GM21528 (cell line): ENCODE results near the gene TRIM52.
"Not testable (repeated sequence)": the region's sequence is repeated elsewhere in the genome, so short reads cannot be mapped to it uniquely, and the experiment has no call there.

Source experiments
- ATAC-seq: cut with Tn5 transposase; IDR thresholded peaks from one replicate; pipeline ENCODE4 v1.9.1; 2021; ENCODE audit warnings: mild to moderate bottlenecking, moderate library complexity; ENCODE audit not compliant: unreplicated experiment, low FRiP score

TRIM52 gene

GRCh38 chr5:181260720-181261319 lies at the start of gene TRIM52:
TSS of gene TRIM52 (minus strand) at chr5:181261143. CDS start at chr5:181260813, 330 bp downstream.
- peak; percentile 80 for ATAC-seq

GRCh38 chr5:181287331-181287730 lies 26.4 kb upstream of the TRIM52 start:
- ATAC-seq: not testable (repeated sequence)

GRCh38 chr5:181285962-181286705 lies 25.2 kb upstream of the TRIM52 start:
- not testable (repeated sequence) for ATAC-seq

GRCh38 chr5:181283841-181284755 lies 23.2 kb upstream of the TRIM52 start:
- ATAC-seq: not testable (repeated sequence)

- no peak for ATAC-seq
These were observed 22.4 kb upstream of the TRIM52 start for GRCh38 chr5:181283347-181283746.

- no peak for ATAC-seq
These were observed 21.9 kb upstream of the TRIM52 start for GRCh38 chr5:181282874-181283273.

- ATAC-seq: not testable (repeated sequence)
These were observed 21.5 kb upstream of the TRIM52 start for GRCh38 chr5:181282415-181282814.

GRCh38 chr5:181281984-181282316 lies 21.0 kb upstream of the TRIM52 start:
- no peak for ATAC-seq

- no peak for ATAC-seq
These were observed 20.4 kb upstream of the TRIM52 start for GRCh38 chr5:181281077-181281983.

GRCh38 chr5:181280251-181280762 lies 19.4 kb upstream of the TRIM52 start:
- no peak for ATAC-seq

GRCh38 chr5:181273433-181273744 lies 12.4 kb upstream of the TRIM52 start:
- not testable (repeated sequence) for ATAC-seq

GRCh38 chr5:181271081-181271480 lies 10.1 kb upstream of the TRIM52 start:
- no peak for ATAC-seq

- not testable (repeated sequence) for ATAC-seq
These were observed 7.0 kb upstream of the TRIM52 start for GRCh38 chr5:181267907-181268306.

GRCh38 chr5:181267291-181267904 lies 6.5 kb upstream of the TRIM52 start:
- not testable (repeated sequence) for ATAC-seq

GRCh38 chr5:181265092-181265671 lies 4.2 kb upstream of the TRIM52 start:
- ATAC-seq: no peak

GRCh38 chr5:181263633-181264032 lies 2.7 kb upstream of the TRIM52 start:
- no peak for ATAC-seq

GRCh38 chr5:181261320-181262049 lies 542 bp upstream of the TRIM52 start:
- ATAC-seq: peak; percentile 74

- peak; percentile 10 for ATAC-seq
These were observed 796 bp downstream of the TRIM52 start for GRCh38 chr5:181259974-181260719.
